ENCODE data around the gene TPSG1. TPM values are rescaled to one million over a fixed set of nuclear protein-coding genes. Genes with fewer than 3 reads are reported as not detected.

TPSG1 gene
- total RNA-seq, 1 experiment from 2014 or later, result not detected

GRCh38 chr16:1216296-1216619 lies 8.8 kb downstream of the TPSG1 start:
- DNase-seq (ENCODE audit: low read depth, low spot score) (no peak), ATAC-seq (no peak)
- Histone ChIP-seq H4K20me1 (ENCODE audit: insufficient read depth) (no peaks in the 10 kb centered on the region), H3K27ac (ENCODE audit: low read depth, low read length) (no peak overlapping the region), H3K4me1 (ENCODE audit: control insufficient read depth in 1 of 2, insufficient read depth in 2 of 2, low read length in 2 of 2) (no peaks in the 10 kb centered on the region), H3K9me2 (ENCODE audit: insufficient read depth) (no peaks in the 10 kb centered on the region), H3K79me2 (ENCODE audit: insufficient read depth, low read length) (no peaks in the 10 kb centered on the region), H2AFZ (ENCODE audit: low read depth, low read length, poor library complexity, severe bottlenecking) (no peak overlapping the region), H3K36me3 (ENCODE audit: control insufficient read depth in 1 of 2, insufficient read depth in 2 of 2, low read length in 2 of 2) (no peaks in the 10 kb centered on the region; a peak in 1 of 4 replicates), H3K4me3 (replicated peaks in 1 of 2; ENCODE audit: low read depth in 1 of 2, low read length in 2 of 2) (no peak overlapping the region), H3K9me3 (ENCODE audit: control insufficient read depth in 1 of 2, insufficient read depth in 1 of 2, low read depth in 1 of 2, low read length in 2 of 2) (no peaks in the 10 kb centered on the region), H3K9ac (ENCODE audit: low read length) (no peak overlapping the region), H3K27me3 (ENCODE audit: insufficient read depth, low read length) (no peaks in the 10 kb centered on the region), H3K4me2 (ENCODE audit: low read length) (no peak overlapping the region)
- ChIA-PET POLR2A (no interaction called here), RAD21 (ENCODE audit: low non-redundant PET in 1 of 2, low total read pairs in 2 of 2, uncharacterized antibody in 2 of 2, unreplicated experiment in 2 of 2) (no interaction called here), CTCF (no interaction called here)
- TF ChIP-seq CEBPB (IDR thresholded peaks at IDR 0.05; ENCODE audit: low read depth), result no peak
- TF ChIP-seq CBX3 (IDR thresholded peaks at IDR 0.05; ENCODE audit: low read depth), result no peak
- no peak for TF ChIP-seq ATF3 (IDR thresholded peaks at IDR 0.05)
- TF ChIP-seq ZNF274 (IDR thresholded peaks at IDR 0.05; ENCODE audit: low read depth, low read length), result no peak
- TF ChIP-seq ZBTB33 (IDR thresholded peaks at IDR 0.05; ENCODE audit: extremely low read depth, insufficient replicate concordance, low read length), result no peak
- no peak for TF ChIP-seq CTCF (IDR thresholded peaks at IDR 0.05 in 2 of 3, conservative IDR thresholded peaks at IDR 0.05 in 1 of 3; ENCODE audit: borderline replicate concordance in 1 of 3, insufficient read depth in 1 of 3, low read depth in 2 of 3, low read length in 2 of 3)
- TF ChIP-seq JUND (IDR thresholded peaks at IDR 0.05), result no peak
- TF ChIP-seq POLR2AphosphoS5 (IDR thresholded peaks at IDR 0.05; ENCODE audit: low read depth, low read length), result no peak
- TF ChIP-seq EZH2phosphoT487 (IDR thresholded peaks at IDR 0.05; ENCODE audit: borderline replicate concordance), result no peak
- TF ChIP-seq MAX (IDR thresholded peaks at IDR 0.05), result no peak
- intact Hi-C loops (cut with micrococcal nuclease), result no loop called here
- no TSS peak for BruUV-seq (replicated peaks)
